NCI-H146 (cell line): Measurements from ENCODE around the gene RPP25.
"Not testable (repeated sequence)": the region's sequence is repeated elsewhere in the genome, so short reads cannot be mapped to it uniquely, and the experiment has no call there.

Source experiments
- DNase-seq: peaks from one replicate; lab custom pipeline; 2025; lab: John Stamatoyannopoulos, UW

The RPP25 gene

GRCh38 chr15:74962671-74963070 lies 6.1 kb upstream of the RPP25 start:
- no peak for DNase-seq

GRCh38 chr15:74962219-74962618 lies 5.6 kb upstream of the RPP25 start:
- DNase-seq, result no peak

GRCh38 chr15:74961616-74962015 lies 5.0 kb upstream of the RPP25 start:
- DNase-seq, result no peak

- DNase-seq, result no peak
Measured at GRCh38 chr15:74960995-74961588, 4.5 kb upstream of the RPP25 start.

GRCh38 chr15:74960286-74960685 lies 3.7 kb upstream of the RPP25 start:
- DNase-seq, result no peak

GRCh38 chr15:74959586-74959939 lies 3.0 kb upstream of the RPP25 start:
- no peak for DNase-seq

- DNase-seq, result peak; percentile 58
Measured at GRCh38 chr15:74958908-74959585, 2.5 kb upstream of the RPP25 start.

GRCh38 chr15:74958320-74958907 lies 1.8 kb upstream of the RPP25 start:
- peak; percentile 68 for DNase-seq

GRCh38 chr15:74957476-74958035 lies 984 bp upstream of the RPP25 start:
- no peak for DNase-seq

GRCh38 chr15:74955796-74956647 lies 550 bp downstream of the RPP25 start:
- peak; percentile 39 for DNase-seq

- DNase-seq, result no peak
Measured at GRCh38 chr15:74955017-74955416, 1.6 kb downstream of the RPP25 start.

GRCh38 chr15:74954515-74954914 lies 2.1 kb downstream of the RPP25 start:
- DNase-seq, result no peak

- DNase-seq, result no peak
Measured at GRCh38 chr15:74951006-74951405, 5.6 kb downstream of the RPP25 start.

GRCh38 chr15:74950078-74950908 lies 6.3 kb downstream of the RPP25 start:
- peak; percentile 55 for DNase-seq

GRCh38 chr15:74937590-74938371 lies 18.8 kb downstream of the RPP25 start, which contains the start of gene COX5A:
Gene COX5A (minus strand): TSS chr15:74938073. CDS start chr15:74938014, 59 bp downstream.
- peak; percentile 92 for DNase-seq

GRCh38 chr15:74937272-74937589 lies 19.3 kb downstream of the RPP25 start:
- DNase-seq, result peak; percentile 59

- not testable (repeated sequence) for DNase-seq
Measured at GRCh38 chr15:74935193-74935592, 21.4 kb downstream of the RPP25 start.

GRCh38 chr15:74933573-74933972 lies 23.0 kb downstream of the RPP25 start:
- no peak for DNase-seq

- DNase-seq, result no peak
Measured at GRCh38 chr15:74928771-74929198, 27.8 kb downstream of the RPP25 start.

- DNase-seq, result no peak
Measured at GRCh38 chr15:74924525-74924924, 32.0 kb downstream of the RPP25 start.

GRCh38 chr15:74920456-74920855 lies 36.1 kb downstream of the RPP25 start:
- DNase-seq, result no peak
